H9 (cell line): Measurements from ENCODE around the gene MICB. TPM values are rescaled to one million over a fixed set of nuclear protein-coding genes. Genes with fewer than 3 reads are reported as not detected.

Source experiments
- DNase-seq: peaks from one replicate; pipeline ENCODE4 v3.0.0-alpha.2; 2017
- H2AFZ ChIP-seq: one replicate; pipeline ENCODE4 v1.6.1; 2013; ENCODE audit warnings: mild to moderate bottlenecking, low read length, control low read depth, moderate library complexity
- H2AK5ac ChIP-seq: 2 replicates; pipeline ENCODE4 v1.6.1; 2013; ENCODE audit warnings: low read length, control low read depth, mixed read lengths; ENCODE audit not compliant: insufficient read length
- H2BK120ac ChIP-seq: one replicate; pipeline ENCODE4 v1.6.1; 2013; ENCODE audit warnings: low read depth, mild to moderate bottlenecking, low read length, control low read depth, inconsistent platforms; ENCODE audit not compliant: poor library complexity, severe bottlenecking
- H2BK12ac ChIP-seq: 2 replicates; pipeline ENCODE4 v1.6.1; 2013; ENCODE audit warnings: low read length, control low read depth, mixed read lengths, low read depth; ENCODE audit not compliant: insufficient read length
- H2BK15ac ChIP-seq: 2 replicates; pipeline ENCODE4 v1.6.1; 2013; ENCODE audit warnings: low read depth, low read length, control low read depth
- H2BK20ac ChIP-seq: one replicate; pipeline ENCODE4 v1.6.1; 2013; ENCODE audit warnings: low read depth, mild to moderate bottlenecking, low read length, control low read depth, inconsistent platforms; ENCODE audit not compliant: poor library complexity, severe bottlenecking
- H2BK5ac ChIP-seq: 2 replicates; pipeline ENCODE4 v1.6.1; 2013; ENCODE audit warnings: low read length, control low read depth, mixed read lengths; ENCODE audit not compliant: insufficient read length
- H3K14ac ChIP-seq: 2 replicates; pipeline ENCODE4 v1.6.1; 2013; ENCODE audit warnings: low read length, control low read depth; ENCODE audit not compliant: insufficient read depth
- H3K18ac ChIP-seq: 2 replicates; pipeline ENCODE4 v1.6.1; 2013; ENCODE audit warnings: low read depth, mild to moderate bottlenecking, mixed read lengths, low read length, control low read depth; ENCODE audit not compliant: insufficient read length
- H3K23ac ChIP-seq: 2 replicates; pipeline ENCODE4 v1.6.1; 2013; ENCODE audit warnings: low read length, control low read depth, mixed read lengths, low read depth; ENCODE audit not compliant: insufficient read length
- H3K23me2 ChIP-seq: 2 replicates; pipeline ENCODE4 v1.6.1; 2013; ENCODE audit warnings: low read depth, mild to moderate bottlenecking, mixed read lengths, low read length, control low read depth; ENCODE audit not compliant: insufficient read length, poor library complexity, severe bottlenecking
- H3K27ac ChIP-seq: 2 replicates; pipeline ENCODE4 v1.5.1; 2013; ENCODE audit warnings: low read length, control low read depth, mixed read lengths, low read depth; ENCODE audit not compliant: insufficient read length
- H3K27me3 ChIP-seq: 2 replicates; pipeline ENCODE4 v1.6.1; 2013; ENCODE audit warnings: low read length, control low read depth, inconsistent platforms; ENCODE audit not compliant: insufficient read depth
- H3K4ac ChIP-seq: 2 replicates; pipeline ENCODE4 v1.6.1; 2013; ENCODE audit warnings: low read depth, mild to moderate bottlenecking, control low read depth, inconsistent platforms, low read length, moderate library complexity
- H3K4me1 ChIP-seq: 2 replicates; pipeline ENCODE4 v1.6.1; 2013; ENCODE audit warnings: low read length, control low read depth, inconsistent platforms; ENCODE audit not compliant: insufficient read depth
- H3K4me2 ChIP-seq: 2 replicates; pipeline ENCODE4 v1.6.1; 2013; ENCODE audit warnings: low read length, control low read depth, mixed read lengths; ENCODE audit not compliant: insufficient read length, insufficient read depth
- H3K56ac ChIP-seq: 2 replicates; pipeline ENCODE4 v1.6.1; 2013; ENCODE audit warnings: low read depth, mild to moderate bottlenecking, mixed read lengths, low read length, control low read depth; ENCODE audit not compliant: insufficient read length
- H3K79me1 ChIP-seq: 2 replicates; pipeline ENCODE4 v1.6.1; 2013; ENCODE audit warnings: low read depth, mild to moderate bottlenecking, moderate library complexity, low read length, control low read depth, inconsistent platforms; ENCODE audit not compliant: insufficient read depth, poor library complexity, severe bottlenecking
- H3K79me2 ChIP-seq: 2 replicates; pipeline ENCODE4 v1.6.1; 2013; ENCODE audit warnings: low read length, control low read depth, inconsistent platforms; ENCODE audit not compliant: insufficient read depth
- H3K9ac ChIP-seq: 2 replicates; pipeline ENCODE4 v1.6.1; 2013; ENCODE audit warnings: low read length, control low read depth, mixed read lengths; ENCODE audit not compliant: insufficient read length; ENCODE audit errors: extremely low read depth
- H3K9me3 ChIP-seq: one replicate; pipeline ENCODE4 v1.6.1; 2013; ENCODE audit warnings: low read depth, low read length, inconsistent platforms; ENCODE audit not compliant: control insufficient read depth
- H3T11ph ChIP-seq: one replicate; pipeline ENCODE4 v1.6.1; 2013; ENCODE audit warnings: mild to moderate bottlenecking, low read length, control low read depth, inconsistent platforms
- H4K20me1 ChIP-seq: one replicate; pipeline ENCODE4 v1.6.1; 2013; ENCODE audit not compliant: control insufficient read depth, insufficient read length, insufficient read depth
- H4K5ac ChIP-seq: 2 replicates; pipeline ENCODE4 v1.6.1; 2013; ENCODE audit warnings: low read depth, mild to moderate bottlenecking, mixed read lengths, low read length, control low read depth; ENCODE audit not compliant: insufficient read length
- H4K8ac ChIP-seq: replicated peaks from 2 replicates; pipeline ENCODE4 v1.6.1; 2013; ENCODE audit warnings: low read length, control low read depth, mixed read lengths, low read depth; ENCODE audit not compliant: insufficient read length
- H4K91ac ChIP-seq: 2 replicates; pipeline ENCODE4 v1.6.1; 2013; ENCODE audit warnings: low read depth, mild to moderate bottlenecking, moderate library complexity, mixed read lengths, low read length, control low read depth; ENCODE audit not compliant: insufficient read length
- H3K27ac Mint-ChIP-seq, 3 experiments: 2 replicates in 2 of 3; 3 replicates in 1 of 3; pipeline ENCODE4 v1.8.0; 2020 to 2021; ENCODE audit warnings: mixed read lengths in 3 of 3, mild to moderate bottlenecking in 1 of 3, moderate library complexity in 1 of 3
- H3K27me3 Mint-ChIP-seq: 2 replicates; pipeline ENCODE4 v1.8.0; 2021; ENCODE audit warnings: low read depth, mild to moderate bottlenecking, moderate library complexity, mixed read lengths
- H3K36me3 Mint-ChIP-seq, 3 experiments: 2 replicates in 2 of 3; 3 replicates in 1 of 3; pipeline ENCODE4 v1.8.0; 2020 to 2021; ENCODE audit warnings: low read depth in 3 of 3, mixed read lengths in 3 of 3; ENCODE audit not compliant: insufficient read depth in 1 of 3
- H3K4me1 Mint-ChIP-seq, 2 experiments: 2 replicates each; pipeline ENCODE4 v1.8.0; 2020; ENCODE audit warnings: mixed read lengths in 2 of 2
- H3K4me3 Mint-ChIP-seq, 2 experiments: 2 replicates in 1 of 2; 3 replicates in 1 of 2; pipeline ENCODE4 v1.8.0; 2020 to 2021; ENCODE audit warnings: mild to moderate bottlenecking in 2 of 2, mixed read lengths in 2 of 2, moderate library complexity in 1 of 2
- H3K9me3 Mint-ChIP-seq, 2 experiments: 2 replicates in 1 of 2; 3 replicates in 1 of 2; pipeline ENCODE4 v1.8.0; 2020; ENCODE audit warnings: mild to moderate bottlenecking in 2 of 2, mixed read lengths in 2 of 2, moderate library complexity in 1 of 2
- CTCF ChIP-seq: fragments of 200-600 bp; sonication (generic); conservative IDR thresholded peaks from 3 replicates; pipeline ENCODE4 v1.8.0; 2021; ENCODE audit warnings: antibody characterized with exemption, mild to moderate bottlenecking
- WGBS: extraction: QIAGEN DNeasy Blood & Tissue Kit; methylation state at CpG from one replicate; pipeline ENCODE4 v1.1.7; 2013; ENCODE audit warnings: missing lambda C conversion rate, low lambda C conversion rate, mixed read lengths; ENCODE audit not compliant: insufficient read length; ENCODE audit errors: extremely low coverage; 5-methylcytosine and 5-hydroxymethylcytosine counted together
- total RNA-seq: library from RNA; stranded (reverse); gene quantifications from 2 replicates; pipeline ENCODE4 v1.2.1, GENCODE V29; 2021

Gene MICB
- total RNA-seq, 1 experiment from 2014 or later, result 6.2 TPM

GRCh38 chr6:31462026-31462963 is 35.6 kb upstream of the MICB start:
- Histone ChIP-seq H2BK12ac (no peak overlapping the region), H3K27ac (no peak overlapping the region), H3K14ac (peak overlapping the region; percentile 31; the same call in 1 of the 2 replicates), H3K56ac (no peak overlapping the region), H3K4me2 (peak overlapping the region; percentile 46), H3K27me3 (no peaks in the 10 kb centered on the region), H3K23me2 (no peaks in the 10 kb centered on the region), H2BK20ac (no peak overlapping the region), H4K8ac (no peak overlapping the region), H3K4ac (no peak overlapping the region), H4K5ac (no peak overlapping the region), H2BK5ac (no peak overlapping the region), H2BK120ac (no peak overlapping the region), H4K20me1 (no peaks in the 10 kb centered on the region), H3K18ac (peak overlapping the region; percentile 79), H2AFZ (peak overlapping the region; percentile 97), H2BK15ac (no peak overlapping the region; the same call in 1 of the 2 replicates), H3K9me3 (no peaks in the 10 kb centered on the region), H3K79me2 (no peaks in the 10 kb centered on the region), H3T11ph (peak overlapping the region; percentile 22), H4K91ac (no peak overlapping the region), H3K79me1 (no peaks in the 10 kb centered on the region), H3K9ac (no peak overlapping the region), H3K4me1 (peaks cover 6% of the 10 kb centered on the region; the same call in 1 of the 2 replicates), H2AK5ac (no peak overlapping the region), H3K23ac (no peak overlapping the region)
- Mint-ChIP-seq H3K27me3 (peaks cover 18% of the 10 kb centered on the region), H3K4me3 (peak overlapping the region; percentile 36 to 77; a peak in 3 of 5 replicates), H3K27ac (peak overlapping the region in 1 of 3 experiments; percentile 48; a peak in 2 of 7 replicates), H3K36me3 (peaks cover 0 to 3% (median 0%) of the 10 kb centered on the region in 3 experiments; a peak in 1 of 7 replicates), H3K4me1 (peaks cover 12 to 19% of the 10 kb centered on the region in 2 experiments), H3K9me3 (no peaks in the 10 kb centered on the region)
- WGBS, result no CpG with 5 or more reads among the region's 11 CpGs
- no peak for TF ChIP-seq CTCF
- DNase-seq, result no peak
